ENCODE results near the gene RAP2B. TPM values are rescaled to one million over a fixed set of nuclear protein-coding genes. Genes with fewer than 3 reads are reported as not detected.

The RAP2B gene
- polyA plus RNA-seq, 1 donor (not counting 4 experiments of a cell fraction or from before 2014, with no cell fraction given) = 20.1 TPM

DNA sequence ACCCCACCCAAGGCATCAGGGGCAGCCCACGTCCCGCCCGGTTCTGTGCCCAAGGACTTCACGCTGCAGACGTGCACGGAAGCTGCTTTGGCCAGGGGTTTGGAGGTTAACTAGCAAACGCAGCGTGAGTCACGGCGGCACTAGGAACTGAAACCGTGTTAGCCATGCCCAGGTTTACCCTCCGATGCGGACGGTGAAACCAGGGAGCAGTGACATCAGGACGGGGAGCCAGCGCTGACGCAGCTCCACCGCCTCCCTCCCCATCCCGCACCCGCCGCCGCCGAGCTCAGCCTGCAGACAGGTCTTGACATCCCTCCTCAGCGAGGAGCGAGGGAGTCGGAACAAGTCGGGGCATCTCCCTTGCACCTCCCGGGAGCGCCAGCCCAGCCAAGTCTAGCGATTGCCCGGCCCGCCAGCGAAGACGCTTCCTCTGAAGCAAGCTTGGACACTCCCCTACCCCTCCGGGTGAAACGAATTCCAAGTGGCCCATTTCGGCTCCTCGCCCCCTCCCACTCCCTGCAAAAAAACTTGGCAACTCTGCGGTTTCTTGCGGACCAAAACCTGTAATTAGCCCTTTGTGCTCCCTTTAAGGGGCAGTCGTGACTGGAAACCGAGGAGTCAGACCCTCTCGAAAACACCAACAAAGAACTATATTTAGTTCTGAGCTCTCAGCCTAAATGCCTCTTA, 1.4 kb upstream of the RAP2B start:
- dilution Hi-C loops (cut with MboI; ENCODE audit: extremely low pct_ligation_motif_present, low sequenced_read_pairs) = no loop called here
- peak; percentile 78 for FAIRE-seq
- no peak for TF ChIP-seq EZH2 (IDR thresholded peaks at IDR 0.05; ENCODE audit: low read length)
- TF ChIP-seq CTCF (optimal IDR thresholded peaks at IDR 0.05 in 1 of 3, IDR thresholded peaks at IDR 0.05 in 1 of 3, conservative IDR thresholded peaks at IDR 0.05 in 1 of 3; ENCODE audit: extremely low read depth in 1 of 3, insufficient read depth in 2 of 3, low read length in 3 of 3) = no peak

GRCh38 chr3:153161138-153161713, 800 bp upstream of the RAP2B start:
- no peak for TF ChIP-seq CTCF (optimal IDR thresholded peaks at IDR 0.05 in 1 of 3, IDR thresholded peaks at IDR 0.05 in 1 of 3, conservative IDR thresholded peaks at IDR 0.05 in 1 of 3; ENCODE audit: extremely low read depth in 1 of 3, insufficient read depth in 2 of 3, low read length in 3 of 3)
- no peak for TF ChIP-seq EZH2 (IDR thresholded peaks at IDR 0.05; ENCODE audit: low read length)
- Histone ChIP-seq H3K4me2 (ENCODE audit: control insufficient read depth, extremely low read depth, insufficient read depth, low read depth, low read length) (peak overlapping the region; percentile 79), H3K9ac (ENCODE audit: control insufficient read depth, extremely low read depth, insufficient read depth, low read length) (peak overlapping the region; percentile 96), H3K9me3 (ENCODE audit: control insufficient read depth, low read depth, low read length) (no peaks in the 10 kb centered on the region), H3K36me3 (ENCODE audit: control insufficient read depth in 2 of 2, extremely low read depth in 1 of 2, insufficient read depth in 2 of 2, low read length in 2 of 2) (peaks cover 3 to 8% of the 10 kb centered on the region in 2 experiments), H3K4me3 (ENCODE audit: control insufficient read depth in 2 of 3, extremely low read depth in 1 of 3, insufficient read depth in 2 of 3, low read depth in 1 of 3, low read length in 3 of 3) (peak overlapping the region; percentile 85 to 91 (median 87)), H4K20me1 (ENCODE audit: control insufficient read depth, extremely low read depth, insufficient read depth, low read length) (peaks cover 13% of the 10 kb centered on the region), H2AFZ (ENCODE audit: control insufficient read depth, low read length) (peak overlapping the region; percentile 69), H3K9me1 (ENCODE audit: control insufficient read depth, extremely low read depth, insufficient read depth, low read length) (no peaks in the 10 kb centered on the region), H3K27me3 (ENCODE audit: control insufficient read depth, extremely low read depth, insufficient read depth, low read length) (no peaks in the 10 kb centered on the region), H3K27ac (ENCODE audit: control insufficient read depth, insufficient read depth, low read length) (peak overlapping the region; percentile 95), H3K4me1 (ENCODE audit: control insufficient read depth, extremely low read depth, insufficient read depth, low read length) (peaks cover 14% of the 10 kb centered on the region), H3K79me2 (ENCODE audit: control insufficient read depth, insufficient read depth, low read length) (peaks cover 42% of the 10 kb centered on the region)
- peak; percentile 80 for FAIRE-seq
- DNase-seq (ENCODE audit: low read depth, low spot score) = peak; percentile 94
- dilution Hi-C loops (cut with MboI; ENCODE audit: extremely low pct_ligation_motif_present, low sequenced_read_pairs) = no loop called here

More for the DNA sequence above, 1.4 kb upstream of the RAP2B start:
- Histone ChIP-seq H3K9ac (ENCODE audit: control insufficient read depth, extremely low read depth, insufficient read depth, low read length) (peak overlapping the region; percentile 96), H3K27me3 (ENCODE audit: control insufficient read depth, extremely low read depth, insufficient read depth, low read length) (no peaks in the 10 kb centered on the region), H3K4me3 (ENCODE audit: control insufficient read depth in 2 of 3, extremely low read depth in 1 of 3, insufficient read depth in 2 of 3, low read depth in 1 of 3, low read length in 3 of 3) (peak overlapping the region; percentile 59 to 87 (median 64)), H2AFZ (ENCODE audit: control insufficient read depth, low read length) (peak overlapping the region; percentile 34), H3K27ac (ENCODE audit: control insufficient read depth, insufficient read depth, low read length) (peak overlapping the region; percentile 95), H3K9me3 (ENCODE audit: control insufficient read depth, low read depth, low read length) (no peaks in the 10 kb centered on the region), H3K4me2 (ENCODE audit: control insufficient read depth, extremely low read depth, insufficient read depth, low read depth, low read length) (peak overlapping the region; percentile 79), H3K9me1 (ENCODE audit: control insufficient read depth, extremely low read depth, insufficient read depth, low read length) (no peaks in the 10 kb centered on the region), H3K4me1 (ENCODE audit: control insufficient read depth, extremely low read depth, insufficient read depth, low read length) (peaks cover 14% of the 10 kb centered on the region), H4K20me1 (ENCODE audit: control insufficient read depth, extremely low read depth, insufficient read depth, low read length) (peaks cover 13% of the 10 kb centered on the region), H3K36me3 (ENCODE audit: control insufficient read depth in 2 of 2, extremely low read depth in 1 of 2, insufficient read depth in 2 of 2, low read length in 2 of 2) (peaks cover 3 to 8% of the 10 kb centered on the region in 2 experiments), H3K79me2 (ENCODE audit: control insufficient read depth, insufficient read depth, low read length) (peaks cover 36% of the 10 kb centered on the region)
- DNase-seq (ENCODE audit: low read depth, low spot score) = peak; percentile 84

All from keratinocyte (primary cell).